Right ventricle myocardium inferior (tissue), 1 donor: Measurements from ENCODE around the gene SPEM1. TPM values are rescaled to one million over a fixed set of nuclear protein-coding genes. Genes with fewer than 3 reads are reported as not detected.

Source experiments
- ATAC-seq: fragments of 200-7000 bp; cut with Tn5 transposase; one replicate; pipeline ENCODE4 v1.9.1; 2020; ENCODE audit warnings: mild to moderate bottlenecking, moderate library complexity
- DNase-seq: peaks from one replicate; pipeline ENCODE4 v3.0.0; 2021; ENCODE audit errors: missing footprints
- intact Hi-C: fragments of 100-400 bp; cut with DNase I; formaldehyde crosslinking; loops from one replicate; pipeline ENCODE4 v1.11.0; 2022
- total RNA-seq: library from RNA; stranded (reverse); fragmentation: NEBNext Ultra II Directional; extraction: Animal tissue kit (Norgen Biotek cat#: 25700); gene quantifications from one replicate; pipeline ENCODE4 v1.2.1, GENCODE V29; 2021
- donor health status: DM: no; HTN: yes; CAD: no; lungs with severe emphysema.

SPEM1 gene
- total RNA-seq, 1 donor from 2014 or later, result not detected

- no peak for DNase-seq
- no peak for ATAC-seq
- intact Hi-C loops, result no loop called here
Observed at GRCh38 chr17:7413346-7413985, 6.7 kb upstream of the SPEM1 start.

- intact Hi-C loops, result no loop called here
- DNase-seq, result no peak
- no peak for ATAC-seq
Observed at GRCh38 chr17:7414837-7415236, 5.3 kb upstream of the SPEM1 start.

GRCh38 chr17:7415784-7416183 lies 4.3 kb upstream of the SPEM1 start:
- ATAC-seq (no peak), DNase-seq (no peak)
- intact Hi-C loops, result no loop called here

GRCh38 chr17:7416323-7416722 lies 3.8 kb upstream of the SPEM1 start:
- DNase-seq (no peak), ATAC-seq (no peak)

GRCh38 chr17:7417056-7417655 lies 3.0 kb upstream of the SPEM1 start:
- DNase-seq, result no peak
- no peak for ATAC-seq
- intact Hi-C loops, result no loop called here

More at GRCh38 chr17:7416323-7416722, 3.8 kb upstream of the SPEM1 start:
- intact Hi-C loops, result no loop called here

GRCh38 chr17:7418472-7419152 lies 1.5 kb upstream of the SPEM1 start:
- intact Hi-C loops, result no loop called here
- DNase-seq (no peak), ATAC-seq (no peak)

- DNase-seq (no peak), ATAC-seq (no peak)
- intact Hi-C loops, result no loop called here
Observed at GRCh38 chr17:7421186-7421585, 1.1 kb downstream of the SPEM1 start.

- intact Hi-C loops, result no loop called here
- DNase-seq, result no peak
- no peak for ATAC-seq
Observed at GRCh38 chr17:7423679-7424078, 3.6 kb downstream of the SPEM1 start.

- intact Hi-C loops, result no loop called here
Observed at GRCh38 chr17:7425316-7425715, 5.2 kb downstream of the SPEM1 start, which contains the start of gene SPEM2. Gene SPEM2, plus strand, starts transcription at chr17:7425616. Its CDS starts 73 bp downstream, at chr17:7425689.

GRCh38 chr17:7425756-7426155 lies 5.6 kb downstream of the SPEM1 start:
- intact Hi-C loops, result no loop called here
- DNase-seq, result no peak
- ATAC-seq, result no peak

More at GRCh38 chr17:7425316-7425715, 5.2 kb downstream of the SPEM1 start, which contains the start of gene SPEM2:
- no peak for DNase-seq
- no peak for ATAC-seq

- DNase-seq, result no peak
- ATAC-seq, result no peak
- intact Hi-C loops, result no loop called here
Observed at GRCh38 chr17:7426203-7426863, 6.2 kb downstream of the SPEM1 start.

- intact Hi-C loops, result no loop called here
- no peak for DNase-seq
- ATAC-seq, result no peak
Observed at GRCh38 chr17:7426896-7427489, 6.9 kb downstream of the SPEM1 start.

- ATAC-seq (no peak), DNase-seq (no peak)
- intact Hi-C loops, result no loop called here
Observed at GRCh38 chr17:7427549-7427948, 7.4 kb downstream of the SPEM1 start.

GRCh38 chr17:7428557-7428956 lies 8.4 kb downstream of the SPEM1 start, which contains the start of gene SPEM3:
Gene SPEM3, plus strand, starts transcription at chr17:7428857. Its CDS starts 46 bp downstream, at chr17:7428903.
- ATAC-seq (no peak), DNase-seq (no peak)
- intact Hi-C loops, result no loop called here

GRCh38 chr17:7429722-7430121 lies 9.6 kb downstream of the SPEM1 start:
- DNase-seq, result no peak
- intact Hi-C loops, result no loop called here
- no peak for ATAC-seq

- ATAC-seq (no peak), DNase-seq (no peak)
- intact Hi-C loops, result no loop called here
Observed at GRCh38 chr17:7431231-7431630, 11.1 kb downstream of the SPEM1 start.

- DNase-seq, result no peak
- intact Hi-C loops, result no loop called here
Observed at GRCh38 chr17:7432296-7432695, 12.2 kb downstream of the SPEM1 start.

GRCh38 chr17:7435676-7436555 lies 15.8 kb downstream of the SPEM1 start:
- ATAC-seq, result no peak
- intact Hi-C loops, result loop anchor here (2.0 to 5.0 kb wide), 5 partner anchors 31 to 151 kb away; partner anchors contain the start of genes SENP3, TMEM256 and ZBTB4
- peak; percentile 83 for DNase-seq

More at GRCh38 chr17:7432296-7432695, 12.2 kb downstream of the SPEM1 start:
- no peak for ATAC-seq
